B cell (primary cell): ENCODE measurements around the gene OR2G2.

ENCODE experiments used
- CTCF ChIP-seq: fragments of 200-600 bp; IDR thresholded peaks from one replicate; pipeline ENCODE4 v1.8.0; 2022; ENCODE audit warnings: antibody characterized with exemption, mild to moderate bottlenecking
- EZH2 ChIP-seq: IDR thresholded peaks from 2 replicates; pipeline ENCODE4 v1.6.1; 2012; ENCODE audit warnings: borderline replicate concordance, low read depth, mild to moderate bottlenecking, moderate library complexity, low read length; ENCODE audit not compliant: insufficient read depth, poor library complexity, severe bottlenecking

GRCh38 chr1:247538561-247538960 is 49.6 kb upstream of the OR2G2 start:
- TF ChIP-seq CTCF (no peak), EZH2 (no peak)
